OCI-LY3 (cell line): ENCODE measurements around the gene WDHD1.

Experiments
- CTCF ChIP-seq: fragments of 200-600, 300-600 bp; sonication (generic); IDR thresholded peaks from 2 replicates; pipeline ENCODE4 v1.5.1; 2014; ENCODE audit warnings: antibody characterized with exemption, low read length, low read depth
- EZH2phosphoT487 ChIP-seq: fragments of 200-600 bp; shearing (Covaris generic); IDR thresholded peaks from 2 replicates; pipeline ENCODE4 v1.6.1; 2018; ENCODE audit warnings: antibody characterized with exemption, mixed run types, low read depth

DNA sequence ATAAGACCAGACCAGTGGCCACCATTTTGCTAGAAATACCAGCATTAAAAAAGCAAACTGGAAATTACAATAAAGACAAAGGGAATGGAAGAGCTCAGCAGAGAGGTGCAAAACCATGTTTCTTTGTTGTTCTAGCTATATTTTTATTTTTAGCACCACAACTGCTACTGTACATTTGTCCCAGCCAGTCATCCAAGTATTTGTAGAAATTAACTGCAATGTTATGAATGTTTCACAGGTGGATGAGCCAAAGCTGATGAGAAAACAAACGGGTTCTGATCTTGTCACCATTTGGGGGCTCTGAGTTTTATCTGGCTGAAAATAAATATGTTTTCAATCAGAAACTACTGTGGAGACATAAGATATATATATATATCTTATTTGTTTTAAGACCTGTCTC, 99.3 kb downstream of the WDHD1 start:
- TF ChIP-seq CTCF: no peak
- no peak for TF ChIP-seq EZH2phosphoT487
